ENCODE measurements around the gene COX20. TPM values are rescaled to one million over a fixed set of nuclear protein-coding genes. Genes with fewer than 3 reads are reported as not detected.

Gene COX20
- total RNA-seq, 4 donors from 2014 or later = 15.6 to 33.5 (median 28.2) TPM

DNA sequence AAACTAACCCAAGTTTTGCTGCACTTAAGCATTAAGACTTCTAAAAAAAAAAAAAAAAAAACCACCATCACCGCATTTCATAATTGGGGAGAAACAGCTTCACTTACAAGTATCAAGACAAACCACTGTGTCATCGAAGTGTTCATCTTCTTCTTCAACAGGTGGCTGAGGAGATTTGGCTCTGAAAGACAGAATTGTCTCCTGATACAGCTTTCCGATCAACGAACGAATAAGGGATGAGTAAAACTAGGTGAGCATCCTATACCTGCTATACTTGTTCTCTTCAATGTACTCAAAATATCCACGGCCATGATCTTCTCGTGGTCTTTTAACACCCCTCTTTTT is 26.9 kb downstream of the COX20 start:
- peaks cover 0 to 32% (median 0%) of the 10 kb centered on the region in 3 donors for H3K36me3 ChIP-seq
- TF ChIP-seq POLR2A (IDR thresholded peaks at IDR 0.05) = no peak
- TF ChIP-seq, protein P1, sequence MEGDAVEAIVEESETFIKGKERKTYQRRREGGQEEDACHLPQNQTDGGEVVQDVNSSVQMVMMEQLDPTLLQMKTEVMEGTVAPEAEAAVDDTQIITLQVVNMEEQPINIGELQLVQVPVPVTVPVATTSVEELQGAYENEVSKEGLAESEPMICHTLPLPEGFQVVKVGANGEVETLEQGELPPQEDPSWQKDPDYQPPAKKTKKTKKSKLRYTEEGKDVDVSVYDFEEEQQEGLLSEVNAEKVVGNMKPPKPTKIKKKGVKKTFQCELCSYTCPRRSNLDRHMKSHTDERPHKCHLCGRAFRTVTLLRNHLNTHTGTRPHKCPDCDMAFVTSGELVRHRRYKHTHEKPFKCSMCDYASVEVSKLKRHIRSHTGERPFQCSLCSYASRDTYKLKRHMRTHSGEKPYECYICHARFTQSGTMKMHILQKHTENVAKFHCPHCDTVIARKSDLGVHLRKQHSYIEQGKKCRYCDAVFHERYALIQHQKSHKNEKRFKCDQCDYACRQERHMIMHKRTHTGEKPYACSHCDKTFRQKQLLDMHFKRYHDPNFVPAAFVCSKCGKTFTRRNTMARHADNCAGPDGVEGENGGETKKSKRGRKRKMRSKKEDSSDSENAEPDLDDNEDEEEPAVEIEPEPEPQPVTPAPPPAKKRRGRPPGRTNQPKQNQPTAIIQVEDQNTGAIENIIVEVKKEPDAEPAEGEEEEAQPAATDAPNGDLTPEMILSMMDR (IDR thresholded peaks at IDR 0.05) = no peak
- H3K27me3 ChIP-seq = no peaks in the 10 kb centered on the region
- no peak for DNase-seq
- H3K9me3 ChIP-seq = no peaks in the 10 kb centered on the region
- peaks cover 4 to 43% (median 12%) of the 10 kb centered on the region in 4 donors for H3K4me1 ChIP-seq
- H3K4me3 ChIP-seq = peak overlapping the region; percentile 91 to 100 (median 98)
- H3K27ac ChIP-seq = peak overlapping the region; percentile 97 to 100 (median 100)

DNA sequence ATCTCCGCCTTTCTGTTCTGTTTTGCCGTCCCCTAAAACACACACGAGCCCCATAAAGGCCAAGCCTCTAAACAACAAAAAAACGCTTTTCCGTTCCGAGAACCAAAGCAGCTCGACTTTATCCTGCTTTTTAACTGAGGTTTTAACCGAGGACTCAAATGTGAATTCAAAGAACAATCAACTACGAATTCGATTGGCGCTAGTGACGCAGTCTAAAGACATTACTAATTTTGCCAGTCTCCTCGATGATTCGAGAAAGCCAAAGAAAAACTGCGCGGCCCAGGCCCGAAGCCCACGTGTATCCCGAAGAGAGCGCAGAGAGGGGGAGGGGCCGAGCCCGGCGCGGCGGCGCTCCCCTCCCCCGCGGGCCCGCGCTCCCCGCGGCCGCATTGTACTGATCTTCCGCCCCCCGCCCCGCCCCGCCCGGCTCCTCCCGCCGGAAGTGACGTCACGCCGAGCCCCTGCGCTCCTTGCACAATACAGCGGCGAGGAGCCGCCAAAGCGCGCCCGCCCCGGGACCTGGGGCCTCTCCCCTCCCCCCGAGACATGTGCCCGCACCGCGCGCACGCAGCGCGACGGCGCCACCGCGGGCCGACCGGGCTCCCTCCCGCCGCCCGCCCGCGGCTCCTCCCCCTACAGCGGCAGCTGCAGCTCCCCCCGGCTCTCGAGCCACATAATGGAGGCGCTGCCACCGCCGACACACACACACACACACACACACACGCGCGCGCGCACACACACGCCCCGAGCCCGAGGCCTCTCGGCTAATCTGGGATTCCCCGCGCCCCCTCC is 27.4 kb downstream of the COX20 start:
- peaks cover 0 to 26% (median 0%) of the 10 kb centered on the region in 3 donors for H3K36me3 ChIP-seq
- peak overlapping the region; percentile 97 to 100 (median 100) for H3K27ac ChIP-seq
- H3K27me3 ChIP-seq = no peaks in the 10 kb centered on the region
- DNase-seq = peak; percentile 98 to 99 (median 99)
- TF ChIP-seq, protein P1 (IDR thresholded peaks at IDR 0.05) = no peak
- TF ChIP-seq POLR2A (IDR thresholded peaks at IDR 0.05) = peak; percentile 61 to 64
- H3K9me3 ChIP-seq = no peaks in the 10 kb centered on the region
- peaks cover 4 to 38% (median 12%) of the 10 kb centered on the region in 4 donors for H3K4me1 ChIP-seq
- H3K4me3 ChIP-seq = peak overlapping the region; percentile 91 to 100 (median 98)

DNA sequence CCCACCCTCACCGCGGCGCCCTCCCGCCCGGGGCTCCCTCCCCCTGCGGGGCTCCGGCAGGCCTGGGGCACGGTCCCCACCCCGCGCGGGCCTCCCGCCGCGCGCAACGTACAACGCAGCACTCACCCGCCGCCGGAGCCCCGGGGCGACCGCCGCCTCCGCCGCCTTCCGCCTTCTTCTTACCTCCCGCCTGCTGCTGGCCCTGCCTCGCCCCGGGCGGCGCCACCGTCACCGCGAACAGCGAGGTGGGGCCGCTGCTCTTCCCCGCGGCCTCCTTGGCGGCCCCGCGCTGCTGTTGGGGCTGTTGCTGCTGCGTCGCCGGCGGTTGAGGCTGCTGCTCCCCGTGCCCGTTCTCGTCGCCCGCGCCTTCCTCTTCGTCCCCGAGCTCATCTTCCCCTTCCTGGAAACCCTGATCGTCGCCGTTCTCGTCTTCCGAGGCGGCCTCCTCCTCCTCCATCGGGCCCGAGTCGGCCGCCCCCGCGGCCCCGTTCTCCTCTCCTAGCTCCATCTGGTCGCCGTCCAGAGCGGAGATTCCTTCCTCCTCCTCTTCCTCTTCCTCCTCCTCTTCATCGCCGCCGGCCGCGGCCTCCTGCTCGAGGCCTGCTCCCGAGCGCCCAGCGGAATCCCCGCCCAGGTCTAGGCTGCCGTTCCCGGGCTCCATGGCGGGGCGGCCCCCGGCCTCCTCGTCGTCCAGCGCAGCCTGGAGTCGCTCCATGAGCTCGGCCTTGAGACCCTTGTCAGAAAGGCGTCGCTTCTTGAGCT is 28.2 kb downstream of the COX20 start:
- peaks cover 4 to 31% (median 12%) of the 10 kb centered on the region in 4 donors for H3K4me1 ChIP-seq
- H3K9me3 ChIP-seq = no peaks in the 10 kb centered on the region
- peak overlapping the region; percentile 97 to 100 (median 100) for H3K27ac ChIP-seq
- no peak for TF ChIP-seq POLR2A (IDR thresholded peaks at IDR 0.05)
- TF ChIP-seq, protein P1 (IDR thresholded peaks at IDR 0.05) = no peak
- peak overlapping the region; percentile 91 to 100 (median 98) for H3K4me3 ChIP-seq
- peaks cover 0 to 18% (median 0%) of the 10 kb centered on the region in 3 donors for H3K36me3 ChIP-seq
- H3K27me3 ChIP-seq = no peaks in the 10 kb centered on the region
- peak; percentile 34 to 71 (median 68) for DNase-seq

DNA sequence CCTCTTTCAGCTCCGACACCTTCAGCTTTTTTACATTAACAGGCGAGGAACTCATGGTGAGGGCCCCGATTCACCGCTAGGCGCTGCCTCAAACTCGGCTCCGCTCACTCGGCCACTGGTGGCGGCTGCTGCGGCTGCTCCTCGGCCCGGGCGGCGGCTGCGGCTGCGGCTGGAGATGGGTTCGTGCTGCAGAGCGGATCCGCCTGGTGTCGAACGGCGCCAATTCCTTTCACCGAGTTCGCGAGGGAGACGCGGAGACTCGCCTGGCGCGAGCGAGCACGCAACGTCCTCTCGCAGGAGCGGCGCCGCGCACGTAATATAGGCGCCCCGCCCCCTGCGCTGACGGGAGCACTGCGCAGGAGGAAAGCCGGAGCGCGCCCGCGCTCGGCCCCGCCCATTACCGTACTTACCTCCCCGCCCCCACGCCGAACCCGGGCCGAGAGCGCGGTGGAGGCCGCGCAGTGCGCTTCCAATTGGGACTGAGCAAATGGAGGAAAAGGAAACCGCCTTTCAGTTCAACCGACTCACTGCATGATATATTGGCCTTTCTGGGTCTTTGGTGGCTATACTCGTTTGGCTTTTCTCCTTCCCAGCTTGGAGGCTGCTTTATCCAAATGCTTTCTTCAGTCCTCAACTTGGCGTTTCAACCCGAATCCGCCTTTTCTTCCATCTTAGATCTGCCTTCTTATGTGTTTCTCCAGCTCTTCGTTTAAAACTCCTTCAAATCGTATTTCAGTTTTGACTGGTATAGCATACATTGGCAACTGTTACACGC is 29.0 kb downstream of the COX20 start, which contains the start of gene HNRNPU:
TSS of gene HNRNPU (minus strand) at position 291 of the 775 bp plus-strand sequence. CDS start at position 55, 236 bp downstream.
- H3K27ac ChIP-seq = peak within 1 kb of the TSS; percentile 97 to 100 (median 100)
- H3K4me3 ChIP-seq = peak within 1 kb of the TSS; percentile 91 to 100 (median 98)
- peaks cover 4 to 24% (median 12%) of the 10 kb centered on the region in 4 donors for H3K4me1 ChIP-seq
- no peaks in the 10 kb centered on the region for H3K9me3 ChIP-seq
- H3K27me3 ChIP-seq = no peaks in the 10 kb centered on the region
- TF ChIP-seq, protein P1 (IDR thresholded peaks at IDR 0.05) = peak; percentile 2 to 62 (median 40)
- TF ChIP-seq POLR2A (IDR thresholded peaks at IDR 0.05) = peak; percentile 95 to 99
- peaks cover 0 to 10% (median 0%) of the 10 kb centered on the region in 3 donors for H3K36me3 ChIP-seq
- DNase-seq = peak; percentile 98 to 99 (median 99)

DNA sequence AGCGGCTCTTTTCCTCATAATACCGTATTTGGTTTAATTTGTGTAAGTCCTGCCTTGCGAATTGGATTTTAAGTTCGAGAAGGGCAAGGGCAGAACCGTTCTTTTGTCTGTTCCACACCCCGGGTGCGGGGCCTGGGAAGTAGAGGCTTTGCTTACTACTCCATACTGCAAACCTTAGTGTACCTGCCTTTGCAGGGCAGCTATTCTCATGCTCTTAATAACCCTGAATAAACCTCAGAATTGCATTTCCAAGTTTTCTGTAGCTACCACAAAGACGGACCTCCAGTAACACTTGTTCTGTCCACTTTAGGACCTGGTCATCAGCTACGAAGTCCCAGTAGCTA is 29.5 kb downstream of the COX20 start:
- peak in 2 of 3 donors; percentile 56 to 63 for DNase-seq
- H3K4me1 ChIP-seq = peaks cover 4 to 19% (median 11%) of the 10 kb centered on the region in 4 donors
- H3K4me3 ChIP-seq = peak overlapping the region; percentile 91 to 100 (median 98)
- H3K36me3 ChIP-seq = peaks cover 0 to 6% (median 0%) of the 10 kb centered on the region in 3 donors
- no peaks in the 10 kb centered on the region for H3K27me3 ChIP-seq
- TF ChIP-seq, protein P1 (IDR thresholded peaks at IDR 0.05) = no peak
- no peak for TF ChIP-seq POLR2A (IDR thresholded peaks at IDR 0.05)
- peak overlapping the region; percentile 97 to 100 (median 100) for H3K27ac ChIP-seq
- H3K9me3 ChIP-seq = no peaks in the 10 kb centered on the region
